GM19467 (cell line): Measurements from ENCODE around the gene PIGZ.

Source experiments
- ATAC-seq: cut with Tn5 transposase; IDR thresholded peaks from one replicate; pipeline ENCODE4 v1.9.1; 2021; ENCODE audit warnings: mild to moderate bottlenecking, moderate library complexity; ENCODE audit not compliant: unreplicated experiment

The PIGZ gene

GRCh38 chr3:196983186-196983585 lies 14.6 kb upstream of the PIGZ start:
- ATAC-seq = no peak

GRCh38 chr3:196981657-196982056 lies 13.0 kb upstream of the PIGZ start:
- no peak for ATAC-seq

- no peak for ATAC-seq
These were observed 10.9 kb upstream of the PIGZ start for GRCh38 chr3:196979545-196979944.

GRCh38 chr3:196976941-196977340 lies 8.3 kb upstream of the PIGZ start:
- ATAC-seq = no peak

GRCh38 chr3:196975349-196975748 lies 6.7 kb upstream of the PIGZ start:
- no peak for ATAC-seq

GRCh38 chr3:196974661-196975060 lies 6.0 kb upstream of the PIGZ start:
- ATAC-seq = no peak

GRCh38 chr3:196971094-196971698 lies 2.6 kb upstream of the PIGZ start:
- no peak for ATAC-seq

GRCh38 chr3:196970547-196971093 lies 2.0 kb upstream of the PIGZ start:
- no peak for ATAC-seq

GRCh38 chr3:196969660-196970546 lies 1.3 kb upstream of the PIGZ start:
- peak; percentile 64 for ATAC-seq

GRCh38 chr3:196969134-196969659 lies 564 bp upstream of the PIGZ start:
- ATAC-seq = peak; percentile 38

DNA sequence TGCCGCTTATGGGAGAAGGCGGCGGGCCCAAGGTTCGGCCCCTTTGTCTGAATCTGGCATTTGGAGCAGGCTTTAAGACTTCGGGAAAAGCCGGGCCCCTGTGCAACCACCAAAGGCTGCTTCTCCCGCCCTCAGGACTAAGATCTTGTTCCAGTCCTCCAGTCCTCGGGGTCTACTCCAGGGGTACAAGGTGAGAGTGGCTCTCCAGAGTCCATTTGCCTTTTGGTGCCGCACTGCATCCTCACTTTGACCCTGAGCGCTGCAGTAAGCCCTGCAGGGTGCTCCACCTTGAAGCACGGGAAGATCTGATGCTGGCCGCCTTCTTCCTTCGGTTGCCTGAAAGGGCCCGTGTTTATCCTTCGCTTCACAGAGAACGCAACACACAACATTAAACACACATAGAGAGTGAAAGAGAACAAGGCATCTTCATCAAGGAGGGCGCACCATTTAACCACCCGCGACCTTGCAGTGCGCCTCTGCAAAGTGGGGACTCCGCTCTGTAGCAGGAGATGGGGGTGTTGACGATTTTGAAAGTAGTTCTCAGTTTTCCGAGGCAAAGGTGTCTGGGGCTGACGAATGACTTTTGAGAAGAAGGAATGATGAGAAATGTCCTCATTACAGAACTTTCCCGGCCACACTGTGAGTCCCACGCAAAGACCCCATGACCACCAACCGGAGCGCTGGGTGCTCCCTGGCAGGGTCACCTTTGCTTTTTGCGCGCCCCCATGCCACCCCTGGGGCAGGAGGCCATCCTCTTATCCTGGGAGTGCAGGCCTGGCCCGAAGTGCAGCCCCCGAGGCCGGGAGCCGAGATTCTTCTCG lies 1.0 kb downstream of the PIGZ start:
- no peak for ATAC-seq

DNA sequence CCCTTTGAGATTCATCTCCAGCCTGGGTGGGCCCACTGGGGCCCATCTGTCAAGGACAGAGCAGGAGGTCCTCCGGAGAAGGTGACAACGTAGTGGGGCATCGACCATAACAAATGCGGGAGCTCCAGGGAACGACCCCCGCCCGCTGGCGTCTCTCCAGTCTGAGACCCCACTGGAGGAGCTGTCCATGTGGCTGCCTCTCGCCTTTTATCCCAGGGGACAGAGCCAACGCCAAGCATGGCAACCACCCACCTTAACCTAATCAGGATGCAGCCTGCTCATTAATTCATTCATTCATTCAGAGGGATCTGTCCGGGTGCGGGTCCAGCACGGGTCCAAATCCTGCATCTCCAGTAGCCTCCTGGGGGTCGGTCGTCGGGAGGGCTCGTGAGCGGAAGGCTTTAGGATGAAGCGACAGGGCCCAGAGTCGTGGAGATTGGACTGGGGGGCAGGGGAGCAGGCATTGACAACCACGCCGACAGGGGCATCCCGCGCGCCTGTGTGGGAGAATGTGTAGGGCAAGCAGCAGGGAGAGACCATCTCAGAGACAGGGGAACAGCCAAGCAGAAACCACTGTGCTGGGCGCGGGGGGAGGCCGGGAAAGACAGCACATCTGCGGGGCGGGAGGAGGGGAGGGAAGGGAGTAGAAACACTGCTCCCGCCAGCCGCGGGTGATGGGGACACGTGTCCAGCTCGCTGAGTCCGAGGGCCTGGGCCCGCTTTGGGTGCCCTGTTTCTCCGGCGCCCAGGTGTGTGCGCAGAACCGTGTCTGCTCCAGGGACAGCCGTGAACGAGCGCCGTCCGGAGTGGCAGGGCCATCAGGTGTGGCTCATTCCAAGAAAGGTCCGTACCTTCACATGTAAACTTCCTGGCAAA lies 1.9 kb downstream of the PIGZ start:
- no peak for ATAC-seq

DNA sequence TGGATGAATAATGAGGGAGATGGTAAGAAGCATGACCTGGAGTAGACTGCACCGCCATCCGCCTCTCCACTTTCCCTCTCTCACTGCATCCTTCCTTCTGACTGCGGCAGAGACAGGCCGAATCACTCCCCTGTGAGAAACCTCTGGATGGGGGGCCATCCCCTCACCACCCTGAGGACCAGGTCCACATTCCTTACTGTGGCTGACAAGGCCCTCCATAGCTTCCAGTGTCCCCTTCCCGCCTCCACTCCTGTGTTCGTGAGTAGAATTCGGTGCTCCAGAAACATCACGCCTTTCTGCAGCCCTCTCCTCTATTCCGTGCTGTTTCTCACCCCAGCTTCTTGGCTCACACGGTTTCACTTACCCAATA lies 2.8 kb downstream of the PIGZ start:
- ATAC-seq = no peak

- ATAC-seq = no peak
These were observed 3.4 kb downstream of the PIGZ start for GRCh38 chr3:196965112-196965803.

DNA sequence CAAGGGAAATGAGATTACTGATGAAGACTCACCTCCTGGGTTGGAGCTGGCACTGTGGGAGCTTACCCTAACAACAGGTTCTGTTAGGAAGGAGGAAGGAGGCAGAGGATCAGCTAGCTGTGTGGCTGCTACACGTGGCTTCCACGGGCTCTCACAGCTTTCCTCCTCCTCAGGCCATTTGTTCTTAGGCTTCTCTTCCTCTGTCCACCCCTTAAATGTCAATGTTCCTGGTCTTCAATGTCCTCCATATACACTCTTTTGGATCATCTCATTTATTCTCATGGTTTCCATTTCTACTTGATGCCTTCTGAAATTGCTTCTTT lies 5.0 kb downstream of the PIGZ start:
- no peak for ATAC-seq

GRCh38 chr3:196962930-196963630 lies 5.6 kb downstream of the PIGZ start:
- no peak for ATAC-seq

DNA sequence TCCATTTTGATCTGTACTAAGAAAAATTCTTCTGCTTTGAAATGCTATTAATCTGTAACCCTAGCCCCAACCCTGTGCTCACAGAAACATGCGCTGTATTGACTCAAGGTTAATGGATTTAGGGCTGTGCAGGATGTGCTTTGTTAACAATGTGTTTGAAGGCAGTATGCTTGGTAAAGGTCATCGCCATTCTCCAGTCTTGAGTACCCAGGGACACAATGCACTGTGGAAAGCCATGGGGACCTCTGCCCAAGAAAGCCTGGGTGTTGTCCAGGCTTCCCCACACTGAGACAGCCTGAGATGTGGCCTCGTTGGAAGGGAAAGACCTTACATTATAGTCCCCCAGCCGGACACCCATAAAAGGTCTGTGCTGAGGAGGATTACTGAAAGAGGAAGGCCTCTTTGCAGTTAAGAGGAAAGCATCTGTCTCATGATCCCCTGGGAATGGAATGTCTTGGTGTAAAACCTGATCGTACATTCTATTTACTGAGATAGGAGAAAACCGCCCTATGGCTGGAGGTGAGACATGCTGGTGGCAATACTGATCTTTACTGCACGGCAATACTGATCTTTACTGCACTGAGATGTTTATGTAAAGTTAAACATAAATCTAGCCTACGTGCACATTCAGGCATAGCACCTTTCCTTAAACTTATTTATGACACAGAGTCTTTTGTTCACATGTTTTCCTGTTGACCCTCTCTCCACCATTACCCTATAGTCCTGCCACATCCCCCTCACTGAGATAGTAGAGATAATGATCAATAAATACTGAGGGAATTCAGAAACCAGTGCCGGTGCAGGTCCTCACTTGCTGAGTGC lies 6.3 kb downstream of the PIGZ start:
- ATAC-seq = no peak

DNA sequence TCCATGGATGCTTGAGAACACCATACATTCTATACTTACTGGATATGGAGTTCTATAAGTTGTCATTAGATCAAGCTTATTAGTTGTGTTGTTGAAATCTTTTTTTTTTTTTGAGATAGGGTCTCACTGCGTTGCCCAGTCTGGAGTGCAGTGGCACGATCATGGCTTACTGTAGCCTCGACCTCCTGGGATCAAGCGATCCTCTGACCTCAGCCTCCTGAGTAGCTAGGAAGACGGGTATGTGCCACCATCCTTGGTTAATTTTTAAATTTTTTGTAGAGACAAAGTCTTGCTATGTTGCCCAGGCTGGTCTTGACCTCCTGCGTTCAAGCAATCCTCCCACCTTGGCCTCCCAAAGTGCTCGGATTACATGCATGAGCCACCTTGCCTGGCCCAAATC lies 13.8 kb downstream of the PIGZ start:
- ATAC-seq = no peak
